ENCODE results near the gene TUBGCP6. TPM values are rescaled to one million over a fixed set of nuclear protein-coding genes. Genes with fewer than 3 reads are reported as not detected.

TUBGCP6 gene
- total RNA-seq, 1 experiment from 2014 or later = 38.6 TPM

DNA sequence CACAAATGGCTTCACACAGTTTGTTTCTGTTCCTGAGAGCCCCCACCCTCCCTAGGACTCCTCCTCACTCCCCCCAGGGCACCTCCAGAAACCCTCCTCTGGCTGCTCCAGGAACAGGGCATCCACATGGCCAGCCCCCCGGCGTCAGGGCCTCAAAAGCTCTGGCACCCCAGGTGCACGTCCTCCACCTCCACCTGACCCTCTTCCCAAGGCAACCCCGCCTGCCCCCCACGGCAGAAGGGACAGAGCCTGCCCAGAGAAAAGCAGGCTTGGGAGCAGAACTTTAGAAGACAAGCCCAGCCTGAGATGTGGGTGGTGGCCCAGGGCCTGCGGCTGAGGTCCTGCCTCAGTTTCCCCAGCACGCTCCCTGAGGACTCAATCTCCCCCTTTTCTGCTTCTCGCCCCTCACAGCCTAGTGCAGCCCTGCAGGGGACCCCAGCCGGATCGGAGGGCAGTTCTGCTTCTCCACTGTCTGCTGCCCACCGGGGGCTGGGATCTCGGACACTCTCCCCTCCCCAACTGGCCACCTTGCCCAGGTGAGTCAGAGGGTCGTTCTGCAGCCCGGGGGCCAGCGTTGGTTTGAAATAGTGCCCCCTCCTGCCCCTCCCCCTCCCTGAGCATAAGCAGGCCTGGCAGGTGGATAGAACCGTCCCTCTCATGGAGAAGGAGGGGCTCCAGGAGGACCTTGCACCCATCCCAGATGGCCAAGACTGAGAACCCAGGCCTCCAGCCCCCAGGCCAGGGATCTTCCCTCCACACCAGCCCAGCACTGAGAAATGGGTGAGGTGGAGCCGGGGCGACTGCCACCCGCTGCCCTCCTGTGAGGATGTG is 61.5 kb downstream of the TUBGCP6 start:
- ChIA-PET POLR2A (no interaction called here), CTCF (no interaction called here), RAD21 (ENCODE audit: low non-redundant PET in 1 of 2, low total read pairs in 2 of 2, uncharacterized antibody in 2 of 2, unreplicated experiment in 2 of 2) (no interaction called here)
- Histone ChIP-seq H3K27ac (ENCODE audit: low read depth, low read length) (peak overlapping the region; percentile 75; the same call in 1 of the 2 replicates), H3K9me2 (ENCODE audit: insufficient read depth) (no peaks in the 10 kb centered on the region), H2AFZ (ENCODE audit: low read depth, low read length, poor library complexity, severe bottlenecking) (no peak overlapping the region), H3K9me3 (ENCODE audit: control insufficient read depth in 1 of 2, insufficient read depth in 1 of 2, low read depth in 1 of 2, low read length in 2 of 2) (no peaks in the 10 kb centered on the region), H3K9ac (ENCODE audit: low read length) (no peak overlapping the region), H3K27me3 (ENCODE audit: insufficient read depth, low read length) (no peaks in the 10 kb centered on the region), H4K20me1 (ENCODE audit: insufficient read depth) (no peaks in the 10 kb centered on the region), H3K4me1 (ENCODE audit: control insufficient read depth in 1 of 2, insufficient read depth in 2 of 2, low read length in 2 of 2) (peaks cover 19 to 30% of the 10 kb centered on the region in 2 experiments; a peak in 3 of 4 replicates), H3K36me3 (ENCODE audit: control insufficient read depth in 1 of 2, insufficient read depth in 2 of 2, low read length in 2 of 2) (no peaks in the 10 kb centered on the region), H3K4me3 (replicated peaks in 1 of 2; ENCODE audit: low read depth in 1 of 2, low read length in 2 of 2) (no peak overlapping the region), H3K4me2 (ENCODE audit: low read length) (peak overlapping the region; percentile 4; the same call in 1 of the 2 replicates), H3K79me2 (ENCODE audit: insufficient read depth, low read length) (peaks cover 22% of the 10 kb centered on the region)
- intact Hi-C loops (cut with micrococcal nuclease) = no loop called here
- DNase-seq (ENCODE audit: low read depth, low spot score) (no peak), ATAC-seq (no peak)
- TF ChIP-seq ZFX (IDR thresholded peaks at IDR 0.05) (no peak), JUND (IDR thresholded peaks at IDR 0.05) (no peak), EGR1 (IDR thresholded peaks at IDR 0.05; ENCODE audit: low read depth) (no peak), FOSL1 (IDR thresholded peaks at IDR 0.05; ENCODE audit: low read depth) (no peak), ZNF274 (IDR thresholded peaks at IDR 0.05; ENCODE audit: low read depth, low read length) (no peak), POLR2AphosphoS5 (IDR thresholded peaks at IDR 0.05; ENCODE audit: low read depth, low read length) (no peak), SIN3A (IDR thresholded peaks at IDR 0.05; ENCODE audit: low read depth) (no peak), POLR2A (IDR thresholded peaks at IDR 0.05; ENCODE audit: borderline replicate concordance, extremely low read depth, insufficient read depth, insufficient read length) (no peak), SRF (IDR thresholded peaks at IDR 0.05; ENCODE audit: low read depth) (no peak)
- TF ChIP-seq, protein P1, sequence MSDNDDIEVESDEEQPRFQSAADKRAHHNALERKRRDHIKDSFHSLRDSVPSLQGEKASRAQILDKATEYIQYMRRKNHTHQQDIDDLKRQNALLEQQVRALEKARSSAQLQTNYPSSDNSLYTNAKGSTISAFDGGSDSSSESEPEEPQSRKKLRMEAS (IDR thresholded peaks at IDR 0.05) = no peak
- BruUV-seq (replicated peaks) = no TSS peak

All from HCT116 (cell line).